LNCAP (cell line): ENCODE measurements around the gene ZC3HAV1.

ENCODE experiments used
- CTCF ChIP-seq: fragments of 450-650 bp; IDR thresholded peaks from 2 replicates; pipeline ENCODE4 v1.5.1; 2017; ENCODE audit warnings: mild to moderate bottlenecking

The ZC3HAV1 gene

GRCh38 chr7:139095194-139095659 lies 14.3 kb downstream of the ZC3HAV1 start:
- TF ChIP-seq CTCF = no peak

- no peak for TF ChIP-seq CTCF
Measured at GRCh38 chr7:139094596-139094995, 14.9 kb downstream of the ZC3HAV1 start.

- no peak for TF ChIP-seq CTCF
Measured at GRCh38 chr7:139094030-139094429, 15.5 kb downstream of the ZC3HAV1 start.

- TF ChIP-seq CTCF = no peak
Measured at GRCh38 chr7:139092090-139092796, 17.3 kb downstream of the ZC3HAV1 start.

- TF ChIP-seq CTCF = no peak
Measured at GRCh38 chr7:139091677-139091996, 17.9 kb downstream of the ZC3HAV1 start.

GRCh38 chr7:139089118-139089517 lies 20.4 kb downstream of the ZC3HAV1 start:
- no peak for TF ChIP-seq CTCF

GRCh38 chr7:139088268-139088667 lies 21.3 kb downstream of the ZC3HAV1 start:
- TF ChIP-seq CTCF = no peak

GRCh38 chr7:139087212-139087611 lies 22.3 kb downstream of the ZC3HAV1 start:
- no peak for TF ChIP-seq CTCF
